H9 (cell line): ENCODE measurements around the gene B9D2. TPM values are rescaled to one million over a fixed set of nuclear protein-coding genes. Genes with fewer than 3 reads are reported as not detected.

ENCODE experiments used
- DNase-seq: peaks from one replicate; pipeline ENCODE4 v3.0.0-alpha.2; 2017
- H2AFZ ChIP-seq: one replicate; pipeline ENCODE4 v1.6.1; 2013; ENCODE audit warnings: mild to moderate bottlenecking, low read length, control low read depth, moderate library complexity
- H2AK5ac ChIP-seq: 2 replicates; pipeline ENCODE4 v1.6.1; 2013; ENCODE audit warnings: low read length, control low read depth, mixed read lengths; ENCODE audit not compliant: insufficient read length
- H2BK120ac ChIP-seq: one replicate; pipeline ENCODE4 v1.6.1; 2013; ENCODE audit warnings: low read depth, mild to moderate bottlenecking, low read length, control low read depth, inconsistent platforms; ENCODE audit not compliant: poor library complexity, severe bottlenecking
- H2BK12ac ChIP-seq: 2 replicates; pipeline ENCODE4 v1.6.1; 2013; ENCODE audit warnings: low read length, control low read depth, mixed read lengths, low read depth; ENCODE audit not compliant: insufficient read length
- H2BK15ac ChIP-seq: 2 replicates; pipeline ENCODE4 v1.6.1; 2013; ENCODE audit warnings: low read depth, low read length, control low read depth
- H2BK20ac ChIP-seq: one replicate; pipeline ENCODE4 v1.6.1; 2013; ENCODE audit warnings: low read depth, mild to moderate bottlenecking, low read length, control low read depth, inconsistent platforms; ENCODE audit not compliant: poor library complexity, severe bottlenecking
- H2BK5ac ChIP-seq: 2 replicates; pipeline ENCODE4 v1.6.1; 2013; ENCODE audit warnings: low read length, control low read depth, mixed read lengths; ENCODE audit not compliant: insufficient read length
- H3K14ac ChIP-seq: 2 replicates; pipeline ENCODE4 v1.6.1; 2013; ENCODE audit warnings: low read length, control low read depth; ENCODE audit not compliant: insufficient read depth
- H3K18ac ChIP-seq: 2 replicates; pipeline ENCODE4 v1.6.1; 2013; ENCODE audit warnings: low read depth, mild to moderate bottlenecking, mixed read lengths, low read length, control low read depth; ENCODE audit not compliant: insufficient read length
- H3K23ac ChIP-seq: 2 replicates; pipeline ENCODE4 v1.6.1; 2013; ENCODE audit warnings: low read length, control low read depth, mixed read lengths, low read depth; ENCODE audit not compliant: insufficient read length
- H3K23me2 ChIP-seq: 2 replicates; pipeline ENCODE4 v1.6.1; 2013; ENCODE audit warnings: low read depth, mild to moderate bottlenecking, mixed read lengths, low read length, control low read depth; ENCODE audit not compliant: insufficient read length, poor library complexity, severe bottlenecking
- H3K27ac ChIP-seq: 2 replicates; pipeline ENCODE4 v1.5.1; 2013; ENCODE audit warnings: low read length, control low read depth, mixed read lengths, low read depth; ENCODE audit not compliant: insufficient read length
- H3K27me3 ChIP-seq: 2 replicates; pipeline ENCODE4 v1.6.1; 2013; ENCODE audit warnings: low read length, control low read depth, inconsistent platforms; ENCODE audit not compliant: insufficient read depth
- H3K4ac ChIP-seq: 2 replicates; pipeline ENCODE4 v1.6.1; 2013; ENCODE audit warnings: low read depth, mild to moderate bottlenecking, control low read depth, inconsistent platforms, low read length, moderate library complexity
- H3K4me1 ChIP-seq: 2 replicates; pipeline ENCODE4 v1.6.1; 2013; ENCODE audit warnings: low read length, control low read depth, inconsistent platforms; ENCODE audit not compliant: insufficient read depth
- H3K4me2 ChIP-seq: 2 replicates; pipeline ENCODE4 v1.6.1; 2013; ENCODE audit warnings: low read length, control low read depth, mixed read lengths; ENCODE audit not compliant: insufficient read length, insufficient read depth
- H3K56ac ChIP-seq: 2 replicates; pipeline ENCODE4 v1.6.1; 2013; ENCODE audit warnings: low read depth, mild to moderate bottlenecking, mixed read lengths, low read length, control low read depth; ENCODE audit not compliant: insufficient read length
- H3K79me1 ChIP-seq: 2 replicates; pipeline ENCODE4 v1.6.1; 2013; ENCODE audit warnings: low read depth, mild to moderate bottlenecking, moderate library complexity, low read length, control low read depth, inconsistent platforms; ENCODE audit not compliant: insufficient read depth, poor library complexity, severe bottlenecking
- H3K79me2 ChIP-seq: 2 replicates; pipeline ENCODE4 v1.6.1; 2013; ENCODE audit warnings: low read length, control low read depth, inconsistent platforms; ENCODE audit not compliant: insufficient read depth
- H3K9ac ChIP-seq: 2 replicates; pipeline ENCODE4 v1.6.1; 2013; ENCODE audit warnings: low read length, control low read depth, mixed read lengths; ENCODE audit not compliant: insufficient read length; ENCODE audit errors: extremely low read depth
- H3K9me3 ChIP-seq: one replicate; pipeline ENCODE4 v1.6.1; 2013; ENCODE audit warnings: low read depth, low read length, inconsistent platforms; ENCODE audit not compliant: control insufficient read depth
- H3T11ph ChIP-seq: one replicate; pipeline ENCODE4 v1.6.1; 2013; ENCODE audit warnings: mild to moderate bottlenecking, low read length, control low read depth, inconsistent platforms
- H4K20me1 ChIP-seq: one replicate; pipeline ENCODE4 v1.6.1; 2013; ENCODE audit not compliant: control insufficient read depth, insufficient read length, insufficient read depth
- H4K5ac ChIP-seq: 2 replicates; pipeline ENCODE4 v1.6.1; 2013; ENCODE audit warnings: low read depth, mild to moderate bottlenecking, mixed read lengths, low read length, control low read depth; ENCODE audit not compliant: insufficient read length
- H4K8ac ChIP-seq: replicated peaks from 2 replicates; pipeline ENCODE4 v1.6.1; 2013; ENCODE audit warnings: low read length, control low read depth, mixed read lengths, low read depth; ENCODE audit not compliant: insufficient read length
- H4K91ac ChIP-seq: 2 replicates; pipeline ENCODE4 v1.6.1; 2013; ENCODE audit warnings: low read depth, mild to moderate bottlenecking, moderate library complexity, mixed read lengths, low read length, control low read depth; ENCODE audit not compliant: insufficient read length
- H3K27ac Mint-ChIP-seq, 3 experiments: 2 replicates in 2 of 3; 3 replicates in 1 of 3; pipeline ENCODE4 v1.8.0; 2020 to 2021; ENCODE audit warnings: mixed read lengths in 3 of 3, mild to moderate bottlenecking in 1 of 3, moderate library complexity in 1 of 3
- H3K27me3 Mint-ChIP-seq: 2 replicates; pipeline ENCODE4 v1.8.0; 2021; ENCODE audit warnings: low read depth, mild to moderate bottlenecking, moderate library complexity, mixed read lengths
- H3K36me3 Mint-ChIP-seq, 3 experiments: 2 replicates in 2 of 3; 3 replicates in 1 of 3; pipeline ENCODE4 v1.8.0; 2020 to 2021; ENCODE audit warnings: low read depth in 3 of 3, mixed read lengths in 3 of 3; ENCODE audit not compliant: insufficient read depth in 1 of 3
- H3K4me1 Mint-ChIP-seq, 2 experiments: 2 replicates each; pipeline ENCODE4 v1.8.0; 2020; ENCODE audit warnings: mixed read lengths in 2 of 2
- H3K4me3 Mint-ChIP-seq, 2 experiments: 2 replicates in 1 of 2; 3 replicates in 1 of 2; pipeline ENCODE4 v1.8.0; 2020 to 2021; ENCODE audit warnings: mild to moderate bottlenecking in 2 of 2, mixed read lengths in 2 of 2, moderate library complexity in 1 of 2
- H3K9me3 Mint-ChIP-seq, 2 experiments: 2 replicates in 1 of 2; 3 replicates in 1 of 2; pipeline ENCODE4 v1.8.0; 2020; ENCODE audit warnings: mild to moderate bottlenecking in 2 of 2, mixed read lengths in 2 of 2, moderate library complexity in 1 of 2
- WGBS: extraction: QIAGEN DNeasy Blood & Tissue Kit; methylation state at CpG from one replicate; pipeline ENCODE4 v1.1.7; 2013; ENCODE audit warnings: missing lambda C conversion rate, low lambda C conversion rate, mixed read lengths; ENCODE audit not compliant: insufficient read length; ENCODE audit errors: extremely low coverage; 5-methylcytosine and 5-hydroxymethylcytosine counted together
- total RNA-seq: library from RNA; stranded (reverse); gene quantifications from 2 replicates; pipeline ENCODE4 v1.2.1, GENCODE V29; 2021
- TF ChIP-seq, protein P1 (sequence below): fragments of 200-600 bp; sonication (generic); conservative IDR thresholded peaks from 3 replicates; pipeline ENCODE4 v1.8.0; 2021; ENCODE audit warnings: antibody characterized with exemption, mild to moderate bottlenecking

The B9D2 gene
- total RNA-seq, 1 experiment from 2014 or later: 4.8 TPM

DNA sequence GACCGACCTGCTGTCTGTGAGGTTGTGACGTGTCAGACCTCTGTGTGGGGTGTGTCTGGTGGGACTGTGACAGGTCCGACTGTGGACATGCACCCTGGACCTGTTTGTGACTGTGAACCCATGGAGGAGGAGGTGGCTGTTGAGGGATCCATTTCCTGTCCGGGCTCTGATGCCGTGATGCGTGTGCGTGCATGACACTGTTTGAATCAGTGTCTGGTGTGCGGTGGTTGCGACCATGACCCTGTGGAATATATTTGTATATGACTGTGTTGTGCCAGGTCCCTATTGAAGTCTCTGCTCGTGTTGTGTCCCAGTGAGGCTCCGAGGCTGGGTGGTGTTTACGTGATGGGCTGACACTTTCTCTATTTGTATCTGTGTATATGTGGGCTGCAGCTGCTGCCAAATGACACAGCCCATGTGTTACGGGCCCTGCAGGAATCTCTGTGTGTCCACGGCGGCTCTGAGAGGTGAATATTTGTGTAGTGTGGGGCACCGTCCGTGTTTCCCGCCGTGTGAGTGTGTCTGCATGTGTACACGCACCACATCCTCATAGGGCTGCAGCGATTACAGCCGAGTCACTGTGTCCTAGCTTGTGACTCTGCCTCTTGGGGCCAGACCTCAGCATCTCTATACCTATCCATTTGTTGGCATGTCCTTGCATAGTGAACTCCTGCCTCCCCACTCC is 35.6 kb downstream of the B9D2 start:
- Histone ChIP-seq H4K5ac (no peak overlapping the region), H3K4me1 (peaks cover 12% of the 10 kb centered on the region; the same call in 1 of the 2 replicates), H3K9me3 (no peaks in the 10 kb centered on the region), H3K79me2 (no peaks in the 10 kb centered on the region), H4K20me1 (peaks cover 3% of the 10 kb centered on the region), H3K79me1 (no peaks in the 10 kb centered on the region), H3K4ac (no peak overlapping the region), H3K14ac (no peak overlapping the region), H3K18ac (no peak overlapping the region), H4K8ac (no peak overlapping the region), H2AFZ (no peak overlapping the region), H3K9ac (no peak overlapping the region), H3K23me2 (peaks cover 14% of the 10 kb centered on the region), H2BK12ac (no peak overlapping the region), H2BK120ac (no peak overlapping the region), H2BK5ac (no peak overlapping the region), H2AK5ac (no peak overlapping the region), H4K91ac (no peak overlapping the region), H3K56ac (no peak overlapping the region), H3K4me2 (no peak overlapping the region), H3K23ac (no peak overlapping the region), H3K27ac (no peak overlapping the region), H3K27me3 (no peaks in the 10 kb centered on the region), H2BK15ac (no peak overlapping the region), H2BK20ac (no peak overlapping the region), H3T11ph (no peak overlapping the region)
- Mint-ChIP-seq H3K27me3 (peaks cover 1% of the 10 kb centered on the region; the same call in 1 of the 2 replicates), H3K4me3 (peak overlapping the region; percentile 15 to 19; a peak in 2 of 5 replicates), H3K36me3 (peaks cover 0 to 35% (median under 1%) of the 10 kb centered on the region in 3 experiments; a peak in 4 of 7 replicates), H3K27ac (peak overlapping the region; percentile 1 to 60 (median 58); a peak in 4 of 7 replicates), H3K4me1 (peaks cover 35 to 53% of the 10 kb centered on the region in 2 experiments), H3K9me3 (no peaks in the 10 kb centered on the region)
- WGBS: no CpG with 5 or more reads among the region's 22 CpGs
- TF ChIP-seq, protein P1, sequence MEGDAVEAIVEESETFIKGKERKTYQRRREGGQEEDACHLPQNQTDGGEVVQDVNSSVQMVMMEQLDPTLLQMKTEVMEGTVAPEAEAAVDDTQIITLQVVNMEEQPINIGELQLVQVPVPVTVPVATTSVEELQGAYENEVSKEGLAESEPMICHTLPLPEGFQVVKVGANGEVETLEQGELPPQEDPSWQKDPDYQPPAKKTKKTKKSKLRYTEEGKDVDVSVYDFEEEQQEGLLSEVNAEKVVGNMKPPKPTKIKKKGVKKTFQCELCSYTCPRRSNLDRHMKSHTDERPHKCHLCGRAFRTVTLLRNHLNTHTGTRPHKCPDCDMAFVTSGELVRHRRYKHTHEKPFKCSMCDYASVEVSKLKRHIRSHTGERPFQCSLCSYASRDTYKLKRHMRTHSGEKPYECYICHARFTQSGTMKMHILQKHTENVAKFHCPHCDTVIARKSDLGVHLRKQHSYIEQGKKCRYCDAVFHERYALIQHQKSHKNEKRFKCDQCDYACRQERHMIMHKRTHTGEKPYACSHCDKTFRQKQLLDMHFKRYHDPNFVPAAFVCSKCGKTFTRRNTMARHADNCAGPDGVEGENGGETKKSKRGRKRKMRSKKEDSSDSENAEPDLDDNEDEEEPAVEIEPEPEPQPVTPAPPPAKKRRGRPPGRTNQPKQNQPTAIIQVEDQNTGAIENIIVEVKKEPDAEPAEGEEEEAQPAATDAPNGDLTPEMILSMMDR: no peak
- DNase-seq: no peak
